Fibroblast of skin of back (primary cell): ENCODE data around the gene LHX4.

ENCODE experiments used
- DNase-seq: peaks from one replicate; pipeline ENCODE4 v3.0.0-alpha.2; 2013

LHX4 gene

DNA sequence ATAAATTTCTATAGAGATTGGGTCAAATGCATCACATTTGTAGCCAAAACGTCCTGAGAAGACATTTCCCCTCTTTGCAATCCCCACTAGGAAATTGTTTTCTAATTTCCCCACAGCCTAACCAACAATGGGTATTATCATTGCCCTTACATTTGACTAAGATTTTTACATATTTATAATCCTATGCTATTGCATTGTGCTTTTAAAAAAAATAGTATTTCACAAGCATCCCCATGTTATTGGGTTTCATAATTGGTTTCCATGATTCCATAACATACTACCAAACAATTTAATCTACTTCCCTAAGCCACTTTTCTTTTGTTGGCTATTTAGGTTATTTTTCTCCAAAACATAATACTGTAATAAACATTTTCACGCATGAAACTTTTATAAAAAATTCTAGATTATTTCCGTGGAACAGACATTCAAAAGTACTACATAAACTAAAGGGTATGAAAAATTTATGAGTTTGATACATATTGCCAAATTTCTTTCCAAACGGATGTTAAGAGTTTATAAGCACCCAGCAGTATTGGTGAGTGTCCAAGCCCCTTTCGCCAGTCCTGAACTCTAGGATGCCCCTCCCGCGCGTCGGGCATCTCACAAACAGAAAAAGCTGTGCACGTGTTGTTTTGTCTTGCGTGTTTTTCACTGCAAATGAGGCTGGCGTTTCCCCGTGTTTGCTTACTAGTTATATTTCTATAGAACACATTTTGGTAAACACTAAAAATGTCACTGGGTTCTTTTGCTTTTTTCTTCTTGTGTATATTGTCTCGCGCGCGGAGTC, 2.0 kb upstream of the LHX4 start:
- no peak for DNase-seq

DNA sequence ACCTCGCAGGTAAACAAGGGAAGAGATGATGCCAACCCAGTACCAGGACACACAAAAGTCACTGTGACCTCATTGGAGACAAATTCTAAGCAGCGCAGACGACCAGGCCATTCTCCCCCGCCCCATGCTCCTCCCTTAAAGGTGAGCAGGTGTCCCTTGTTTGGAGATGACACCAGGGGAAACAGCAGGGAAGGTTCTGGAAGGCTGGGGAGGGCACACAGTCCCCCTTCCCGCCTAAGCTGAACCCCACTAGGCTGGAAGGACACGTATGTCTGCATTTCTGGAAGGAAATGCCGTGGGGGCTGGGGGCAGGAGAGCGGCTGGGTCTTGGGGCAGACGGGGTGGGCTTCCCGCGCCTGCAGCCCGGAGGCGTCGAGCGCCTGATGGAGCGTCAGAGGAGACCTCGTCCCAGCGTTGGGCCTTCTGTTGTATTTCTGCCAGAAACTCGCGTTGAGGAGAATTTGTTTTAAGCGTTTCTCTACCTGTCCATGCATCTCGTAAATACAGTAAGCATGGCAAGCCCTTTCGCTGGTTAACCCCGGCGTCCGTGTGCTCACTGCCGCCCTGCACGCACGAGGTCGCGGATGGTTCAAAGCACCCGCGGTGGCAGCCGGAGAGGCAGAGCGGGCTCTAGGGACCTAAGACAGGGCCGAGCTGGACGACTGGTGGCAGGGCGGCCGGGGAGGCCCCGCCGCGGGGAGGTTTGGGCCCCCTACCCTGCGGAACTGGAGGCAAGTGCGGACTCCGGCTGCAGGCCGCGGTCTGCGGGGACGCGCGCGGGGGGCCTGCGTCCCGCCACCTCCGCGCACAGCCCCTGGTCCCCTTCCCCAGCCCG, 1.2 kb upstream of the LHX4 start:
- no peak for DNase-seq

DNA sequence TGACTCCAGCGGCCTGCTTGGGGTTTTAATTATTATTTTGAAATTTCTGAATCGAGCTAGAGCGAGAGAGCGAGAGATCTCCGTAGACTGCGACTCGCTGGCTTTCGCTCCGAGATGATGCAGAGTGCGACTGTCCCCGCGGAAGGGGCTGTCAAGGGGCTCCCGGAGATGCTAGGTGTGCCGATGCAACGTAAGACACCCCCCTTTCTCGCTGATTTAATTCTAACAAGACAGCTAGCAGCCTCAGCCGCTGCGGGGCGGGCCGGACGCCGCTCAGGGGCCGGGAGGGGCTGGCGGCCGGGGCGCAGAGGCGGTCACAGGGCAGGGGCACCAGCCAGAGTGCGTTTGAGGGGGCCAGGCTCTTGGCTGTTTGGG, 339 bp downstream of the LHX4 start:
- no peak for DNase-seq

DNA sequence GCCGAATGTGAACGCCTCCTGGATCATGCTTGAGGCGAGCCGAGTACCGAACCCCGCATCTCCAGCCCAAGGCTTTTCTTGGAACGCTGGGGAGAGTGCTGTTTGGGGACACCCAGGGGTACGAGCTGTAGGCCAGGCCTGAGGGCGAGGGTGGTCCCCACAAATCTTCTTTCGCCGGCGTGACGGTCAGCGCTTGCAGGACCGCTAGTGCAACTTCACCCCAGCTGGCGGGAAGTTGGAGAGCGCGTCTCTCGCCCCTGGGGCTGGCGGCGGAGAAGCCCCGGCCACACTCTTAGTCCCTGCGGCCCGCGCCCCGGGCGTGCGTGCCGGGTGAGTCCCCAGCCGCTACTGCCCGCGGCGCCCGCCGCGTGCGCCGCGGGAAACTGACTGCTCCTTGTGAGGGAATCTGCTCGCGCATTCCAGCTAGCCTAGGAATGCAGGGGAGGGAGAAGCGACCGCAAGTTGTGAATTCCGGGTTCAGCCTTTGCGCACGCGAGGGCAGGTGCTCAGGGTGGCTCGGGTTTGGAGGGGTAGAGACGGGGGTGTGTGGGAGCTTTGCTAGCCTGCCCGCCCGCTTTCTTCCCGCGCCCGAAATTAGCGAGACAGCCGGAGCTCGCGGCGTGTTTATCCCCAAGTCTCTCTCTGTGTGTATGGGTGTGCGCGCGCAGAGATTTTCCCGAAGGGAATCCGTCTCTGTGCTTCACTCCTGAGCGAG, 884 bp downstream of the LHX4 start:
- DNase-seq: peak; percentile 77

GRCh38 chr1:180231506-180231921, 1.4 kb downstream of the LHX4 start:
- DNase-seq: peak; percentile 40

DNA sequence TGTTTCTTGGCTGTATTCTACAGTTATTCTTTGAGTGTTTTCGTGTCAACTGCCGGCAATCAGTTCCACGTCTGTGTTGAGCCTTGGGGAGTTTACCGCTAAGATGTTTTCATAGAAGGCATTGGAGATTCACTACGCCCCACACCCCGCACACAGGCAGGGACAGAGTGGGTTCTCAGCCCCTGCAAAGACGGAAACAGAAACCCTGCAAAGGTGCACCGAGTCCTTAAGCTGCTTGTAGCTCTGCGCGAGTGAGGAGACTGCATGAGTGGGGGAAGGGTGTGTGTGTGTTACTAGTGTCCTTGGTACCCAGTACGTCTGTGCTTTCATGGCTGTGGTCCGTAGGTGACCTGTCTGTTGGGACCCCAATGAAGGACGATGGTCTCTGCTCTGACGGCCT, 1.9 kb downstream of the LHX4 start:
- no peak for DNase-seq

DNA sequence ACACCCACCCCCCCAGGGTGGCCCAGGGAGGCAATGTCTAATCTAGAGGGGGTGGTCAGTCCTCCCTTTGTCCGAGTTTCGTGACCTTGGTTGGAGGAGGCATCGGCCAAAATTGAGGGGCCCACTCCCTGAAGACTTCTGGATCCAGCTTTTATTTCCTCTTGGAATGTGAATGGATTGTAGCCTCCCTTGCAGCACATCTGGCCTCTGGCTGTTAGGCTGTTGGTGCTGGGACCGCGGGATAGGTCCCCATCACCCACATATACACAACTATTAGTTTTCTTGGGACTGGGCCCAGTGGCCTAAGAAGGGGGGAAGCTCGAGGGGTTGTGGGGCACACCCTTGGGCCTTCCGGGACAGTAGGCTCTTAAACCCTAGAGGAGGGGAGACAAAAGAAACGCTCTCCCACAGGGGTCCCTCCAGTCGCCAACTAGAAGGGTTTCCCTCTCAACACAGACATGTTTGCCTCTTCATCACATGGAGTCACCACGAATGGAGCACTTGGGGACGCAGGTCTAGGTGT, 2.5 kb downstream of the LHX4 start:
- DNase-seq: no peak

DNA sequence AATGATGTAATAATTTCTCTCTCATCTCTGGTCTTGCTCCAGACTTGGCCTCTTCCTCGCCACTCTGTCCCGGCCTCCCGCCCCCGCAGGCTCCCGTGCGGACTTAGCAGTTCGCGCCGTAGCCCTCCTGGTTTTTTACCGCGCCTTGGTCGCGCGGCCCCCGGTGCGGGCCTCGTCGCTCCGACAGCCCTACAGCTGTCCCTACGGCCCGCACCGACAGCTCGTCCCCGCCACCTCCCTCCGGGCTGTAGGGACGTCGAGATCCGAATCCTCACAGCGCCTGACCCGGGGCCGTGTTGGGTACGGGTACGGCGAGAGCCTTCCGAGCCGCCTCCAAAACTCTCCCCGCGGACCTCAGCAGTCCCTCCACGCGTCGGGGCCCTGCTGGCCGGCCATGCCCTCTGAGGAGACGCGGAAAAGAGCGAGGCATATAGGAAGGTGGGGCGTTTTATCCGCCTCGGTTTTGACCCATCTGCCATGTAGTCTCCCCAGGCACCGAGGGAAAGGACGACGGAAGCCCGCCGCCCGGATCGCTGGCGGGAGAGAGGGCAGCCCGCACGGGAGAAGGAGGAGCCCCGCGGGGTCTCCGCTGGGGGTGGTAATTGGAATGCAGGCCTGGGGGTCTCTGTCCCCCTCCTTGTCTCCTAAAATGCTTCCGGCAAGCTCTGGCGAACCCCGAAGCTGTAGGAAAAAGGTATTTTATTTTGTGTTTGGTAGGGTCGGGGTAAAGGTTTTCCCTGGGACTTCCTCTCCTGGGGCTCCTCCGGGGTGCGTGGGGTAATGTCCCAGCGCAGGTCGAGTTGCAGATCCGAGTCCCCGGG, 3.3 kb downstream of the LHX4 start:
- no peak for DNase-seq

- no peak for DNase-seq
These were observed 4.5 kb downstream of the LHX4 start for GRCh38 chr1:180234369-180235076.

GRCh38 chr1:180235077-180235501, 5.0 kb downstream of the LHX4 start:
- no peak for DNase-seq

DNA sequence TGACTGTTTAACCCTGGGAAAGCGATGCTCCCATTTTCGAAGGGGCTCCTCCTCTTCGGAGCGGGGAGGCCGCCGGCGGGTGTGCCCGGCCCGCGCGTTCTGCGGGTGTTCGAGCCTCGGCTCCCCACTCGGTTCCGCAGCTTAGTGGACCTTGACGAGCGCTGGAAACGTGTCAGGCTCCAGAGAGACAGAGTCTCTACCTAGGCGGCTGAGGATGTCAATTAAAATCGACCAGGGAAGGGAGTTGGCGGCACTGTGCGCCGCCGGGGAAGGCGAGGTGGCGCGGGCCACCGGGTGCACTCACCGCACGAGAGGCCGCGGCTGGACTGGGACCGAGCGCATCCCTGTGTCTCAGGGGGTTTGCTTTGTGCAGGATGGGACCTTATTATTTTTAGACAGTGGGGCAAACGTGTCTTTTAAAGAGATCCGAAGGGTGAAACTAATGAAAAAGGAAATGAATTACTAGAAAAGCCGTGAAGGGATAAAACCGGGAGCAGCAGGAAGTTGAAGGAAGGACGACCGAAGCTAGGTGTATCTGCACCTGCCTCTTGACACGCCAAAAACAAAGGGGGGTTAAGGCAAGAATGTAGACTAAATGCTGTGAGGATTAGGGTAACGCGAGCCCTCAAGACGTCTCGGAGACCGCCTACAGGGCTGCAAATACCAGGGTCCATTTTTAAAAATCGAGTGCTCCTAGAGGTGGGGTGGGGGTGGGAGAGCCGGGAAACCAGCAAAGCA, 5.6 kb downstream of the LHX4 start:
- no peak for DNase-seq

DNA sequence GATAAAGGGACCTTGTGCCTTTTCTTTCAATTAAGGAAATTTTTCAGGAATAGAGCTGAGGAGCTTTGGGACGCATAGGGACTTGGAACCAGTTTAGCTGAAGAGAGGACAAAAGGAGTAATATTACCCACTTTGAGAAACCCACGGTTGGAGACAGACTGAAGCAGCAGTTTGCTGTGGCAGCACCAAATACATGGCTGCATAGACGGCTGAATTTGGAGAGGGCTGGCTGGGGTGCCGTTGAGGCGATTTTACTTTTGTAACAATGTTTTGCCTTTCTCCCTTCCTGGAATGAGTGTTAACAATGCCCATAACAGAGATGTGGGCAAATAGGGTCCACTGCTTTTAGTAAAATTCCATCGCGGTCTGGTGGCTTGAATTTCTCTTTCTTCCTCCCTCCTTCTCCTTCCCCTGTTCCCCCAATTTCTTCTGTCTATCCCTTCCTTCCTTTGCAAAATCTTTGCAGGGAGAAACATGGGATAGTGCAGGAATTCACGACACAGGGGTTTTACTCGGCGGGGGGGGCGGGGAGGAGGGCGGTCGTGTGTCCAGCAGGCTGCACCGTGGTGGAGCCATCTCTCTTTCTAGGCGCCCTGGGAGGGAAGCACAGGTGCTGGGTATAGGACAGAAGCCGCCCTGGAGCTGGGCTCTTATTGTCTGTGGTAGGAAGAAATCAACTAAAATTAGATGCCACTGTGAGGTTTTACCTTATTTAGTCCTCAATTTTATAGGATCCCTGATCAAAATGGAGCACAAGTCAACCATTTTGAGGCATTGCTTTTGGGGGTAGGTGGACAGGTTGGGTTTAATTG, 6.8 kb downstream of the LHX4 start:
- DNase-seq: no peak

DNA sequence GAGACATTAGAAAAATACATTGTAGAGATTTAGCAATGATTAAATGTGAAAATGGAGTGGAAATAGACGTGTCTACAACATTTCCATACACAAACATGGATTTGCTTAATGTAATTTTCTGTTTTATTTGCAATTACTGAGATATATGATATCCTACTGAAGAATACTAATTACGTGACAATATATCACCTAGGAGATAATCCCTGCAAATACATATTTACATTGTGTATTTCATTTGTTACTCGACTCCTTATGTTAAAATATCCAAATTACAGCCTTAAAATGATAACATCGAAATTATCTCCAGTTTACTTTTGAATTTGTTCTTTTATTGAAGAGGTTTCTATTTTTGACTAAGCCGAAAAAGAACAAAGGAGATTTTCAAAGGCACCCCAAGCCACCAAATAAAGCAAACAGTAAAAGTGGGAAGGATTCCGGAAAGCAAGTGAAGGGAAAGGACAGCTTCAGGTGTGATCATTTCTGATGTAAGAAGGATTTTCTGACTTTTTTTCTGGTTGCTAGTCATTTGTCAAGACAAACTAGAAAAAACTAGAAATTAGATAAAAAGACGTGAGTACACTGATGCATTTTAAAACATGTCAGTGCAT, 7.9 kb downstream of the LHX4 start:
- DNase-seq: no peak

- DNase-seq: no peak
These were observed 8.6 kb downstream of the LHX4 start for GRCh38 chr1:180238675-180239074.

- DNase-seq: no peak
These were observed 9.4 kb downstream of the LHX4 start for GRCh38 chr1:180239145-180240096.

DNA sequence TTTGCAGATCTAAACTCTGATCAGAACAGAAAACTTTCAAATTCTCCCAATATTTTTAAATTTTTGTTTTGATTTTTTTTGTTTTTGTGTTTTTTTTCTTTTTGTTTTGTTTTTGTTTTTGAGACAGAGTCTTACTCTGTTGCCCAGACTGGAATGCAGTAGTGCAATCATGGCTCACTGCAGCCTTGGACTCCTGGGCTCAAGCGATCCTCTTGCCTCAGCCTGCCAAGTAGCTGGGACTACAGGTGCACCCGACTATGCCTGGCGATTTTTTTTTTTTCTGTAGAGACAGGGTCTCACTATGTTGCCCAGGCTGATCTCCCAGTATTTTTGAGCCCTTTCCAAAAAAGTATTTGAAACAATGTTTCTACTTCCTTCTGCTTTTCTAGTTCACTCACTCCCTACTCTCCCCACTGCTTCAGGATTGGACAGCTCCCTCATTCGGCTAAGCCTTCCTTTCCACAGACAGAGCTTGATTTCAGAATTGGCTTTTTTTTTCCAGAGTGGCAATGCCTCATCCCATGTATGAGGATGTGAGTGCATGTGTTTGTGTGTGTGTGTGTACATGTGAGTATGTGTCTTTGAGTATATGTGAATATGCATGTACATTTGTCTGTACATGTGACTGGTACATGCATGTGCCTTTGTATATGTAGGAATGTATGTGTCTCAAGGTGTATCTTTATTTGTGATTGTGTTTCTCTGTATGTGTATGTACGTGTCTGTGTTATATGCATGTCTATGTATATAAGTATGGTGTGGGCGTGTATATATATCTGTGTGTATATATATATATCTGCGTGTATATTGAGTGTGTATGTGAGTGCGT, 11.9 kb downstream of the LHX4 start:
- DNase-seq: peak; percentile 27

DNA sequence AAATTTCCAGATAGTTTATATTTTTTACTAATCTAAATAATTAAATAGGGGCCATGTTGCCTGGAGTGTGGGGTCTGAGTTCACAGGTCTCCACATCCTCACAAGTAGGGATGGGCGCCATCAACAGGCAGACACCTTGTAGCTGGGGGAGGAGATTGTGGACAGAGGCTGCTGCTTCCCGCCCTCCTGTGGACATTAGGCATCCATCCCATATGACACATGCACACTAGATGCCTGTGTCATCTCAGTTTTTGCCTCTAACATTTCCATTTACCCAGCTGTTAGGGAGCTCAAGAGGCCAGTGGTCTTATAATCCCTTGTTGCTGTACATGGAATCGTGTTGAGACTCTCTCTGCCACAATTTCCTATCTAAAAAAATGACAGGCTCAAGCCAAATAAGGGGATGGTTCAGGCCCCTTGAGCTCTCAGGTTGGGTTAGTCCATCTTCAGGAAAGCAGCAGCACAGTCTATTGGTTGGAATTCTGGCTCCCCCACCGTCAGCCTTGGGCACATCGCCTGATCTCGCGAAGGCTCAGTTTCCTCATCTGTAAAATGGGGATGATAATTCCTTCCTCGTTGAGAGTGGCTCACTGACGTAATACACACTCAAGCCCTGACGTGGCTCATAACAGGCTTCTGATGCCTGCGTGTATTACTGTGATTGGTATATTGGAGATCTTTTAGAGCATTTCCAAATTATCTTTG, 13.6 kb downstream of the LHX4 start:
- no peak for DNase-seq
